ENCODE results near the gene TPRN.

- TF ChIP-seq CTCF (IDR thresholded peaks at IDR 0.05; ENCODE audit: insufficient read depth, low read depth, low read length), result no peak
- TF ChIP-seq EZH2 (IDR thresholded peaks at IDR 0.05; ENCODE audit: insufficient read depth, low read length), result no peak
Measured at GRCh38 chr9:137218754-137219271, 18.3 kb upstream of the TPRN start.
